NCI-H1092 (cell line): ENCODE measurements around the gene C16orf95.
"Not testable (repeated sequence)": the region's sequence is repeated elsewhere in the genome, so short reads cannot be mapped to it uniquely, and the experiment has no call there.

Source experiments
- DNase-seq: peaks from one replicate; lab custom pipeline; 2025; lab: John Stamatoyannopoulos, UW

The C16orf95 gene

DNA sequence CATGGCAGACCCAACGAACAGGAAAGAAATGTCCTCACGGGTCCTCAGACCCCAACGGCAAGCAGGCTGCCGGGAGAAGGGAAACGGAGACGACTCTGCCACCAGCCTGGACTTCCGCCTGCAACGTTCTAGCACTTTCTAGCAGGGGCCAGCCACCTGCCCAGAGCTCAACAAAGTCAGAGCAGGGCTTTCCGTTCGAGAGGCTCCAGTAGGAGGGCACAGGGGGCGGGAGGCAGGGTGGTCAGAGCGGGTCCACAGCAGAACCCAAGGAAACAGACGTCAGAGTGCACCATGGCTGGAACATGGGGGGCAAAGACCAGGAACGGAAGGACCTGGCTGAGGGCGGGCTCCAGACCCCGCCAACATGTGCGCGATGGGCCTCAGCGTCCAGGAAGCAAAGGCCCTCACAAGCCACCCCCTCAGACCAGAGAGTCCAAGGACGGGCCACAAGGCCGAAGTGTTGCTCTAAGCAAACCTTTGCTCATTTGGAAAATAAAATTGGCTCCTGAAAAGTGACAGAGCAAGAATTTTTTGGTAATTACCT lies 29.4 kb upstream of the C16orf95 start:
- no peak for DNase-seq

DNA sequence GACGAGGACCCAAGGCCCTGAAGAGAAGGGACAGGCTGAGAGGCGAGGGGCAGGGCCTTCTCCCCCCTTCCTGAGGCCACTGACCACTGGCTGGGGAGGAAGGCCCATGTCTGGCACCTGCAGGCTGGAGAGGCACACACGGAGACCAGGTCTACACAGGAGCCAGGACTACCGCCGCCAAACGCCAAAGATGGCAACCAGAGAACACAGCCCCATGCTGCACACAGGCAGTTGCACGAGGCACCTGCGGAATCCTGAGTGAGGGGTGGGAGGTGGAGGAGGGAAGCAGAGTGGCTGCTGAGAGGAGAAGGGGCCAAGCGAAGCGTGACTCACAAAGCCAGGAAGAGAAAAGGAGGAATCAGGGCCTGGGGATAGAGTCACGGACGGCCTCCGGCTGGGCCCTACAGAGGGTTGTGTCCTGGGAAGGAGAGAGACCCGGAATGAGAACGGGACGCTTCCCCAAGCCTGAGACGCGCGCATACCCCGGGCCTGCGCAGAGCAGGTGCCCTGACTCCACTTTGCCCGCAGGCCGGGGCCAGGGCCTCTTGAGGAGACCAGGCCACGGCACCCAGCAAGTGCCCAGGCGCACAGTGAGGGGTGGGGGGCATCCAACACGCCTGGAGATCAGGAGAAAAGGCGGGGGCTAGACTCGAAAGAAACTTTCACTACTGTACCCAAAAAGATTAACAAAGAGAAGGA lies 28.7 kb upstream of the C16orf95 start:
- no peak for DNase-seq

DNA sequence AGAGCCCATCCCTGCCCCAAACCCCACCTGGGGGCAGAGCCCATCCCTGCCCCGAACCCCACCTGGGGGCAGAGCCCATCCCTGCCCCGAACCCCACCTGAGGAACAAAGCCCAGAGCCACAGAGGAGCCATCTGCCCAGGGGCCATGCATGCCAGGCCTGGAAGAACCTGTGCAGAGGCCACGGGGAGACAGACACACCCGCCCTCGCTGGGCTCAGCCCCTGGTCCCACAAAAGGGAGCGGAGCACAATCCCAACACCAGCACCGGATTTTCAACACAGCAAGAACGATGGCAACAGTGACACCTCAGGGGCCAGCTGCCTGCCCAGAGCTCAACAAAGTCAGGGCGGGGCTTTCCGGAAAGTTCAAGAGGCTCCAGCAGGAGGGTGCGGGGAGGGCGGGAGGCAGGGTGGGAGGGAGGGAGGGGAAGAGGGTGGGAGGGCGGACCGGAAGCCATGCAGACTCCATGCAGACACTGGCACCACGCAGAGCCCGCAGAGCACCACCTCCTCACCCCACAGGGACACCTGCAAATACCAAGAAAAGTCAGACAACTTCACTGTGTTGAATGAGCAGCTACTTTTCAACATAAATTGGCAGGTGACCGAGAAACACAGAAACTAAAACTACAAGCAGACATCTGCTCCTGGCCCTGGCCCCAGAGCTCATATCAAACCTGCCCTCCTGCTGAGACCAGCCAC lies 27.9 kb upstream of the C16orf95 start:
- DNase-seq = no peak

DNA sequence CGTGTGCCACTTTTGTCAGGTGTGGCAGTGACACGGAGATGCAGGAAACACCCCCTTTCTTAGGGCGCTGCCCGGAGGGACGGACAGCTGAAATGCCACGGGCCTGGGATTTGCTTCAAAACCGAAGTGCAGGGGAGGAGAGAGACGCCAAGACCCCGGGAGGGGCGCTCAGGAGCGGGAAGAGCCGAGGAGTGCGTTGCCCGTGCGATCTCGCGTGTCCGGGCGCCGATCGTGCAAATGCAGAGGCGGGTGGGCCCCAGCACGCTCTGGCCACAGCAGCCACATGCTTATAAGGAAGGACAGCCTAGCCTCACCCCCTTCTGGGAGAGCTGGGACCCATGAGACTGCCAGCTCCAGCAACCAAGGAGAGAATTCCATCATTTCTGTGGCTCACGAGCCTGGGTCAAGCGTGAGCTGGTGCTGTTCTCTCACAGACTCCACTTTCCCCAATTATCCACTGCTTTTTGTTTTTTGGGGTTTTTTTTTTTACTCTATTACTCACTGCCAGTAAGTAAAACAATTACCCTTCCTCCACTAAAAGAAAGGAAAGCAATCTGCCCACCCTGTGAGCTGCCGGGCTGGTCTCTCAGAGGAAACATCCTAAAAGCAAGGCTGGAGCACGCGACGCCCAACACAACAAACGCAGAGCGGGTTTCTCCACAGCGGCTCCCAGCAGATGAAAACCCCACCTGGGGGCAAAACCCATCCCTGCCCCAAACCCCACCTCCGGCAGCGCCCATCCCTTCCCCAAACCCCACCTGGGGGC lies 27.2 kb upstream of the C16orf95 start:
- no peak for DNase-seq

DNA sequence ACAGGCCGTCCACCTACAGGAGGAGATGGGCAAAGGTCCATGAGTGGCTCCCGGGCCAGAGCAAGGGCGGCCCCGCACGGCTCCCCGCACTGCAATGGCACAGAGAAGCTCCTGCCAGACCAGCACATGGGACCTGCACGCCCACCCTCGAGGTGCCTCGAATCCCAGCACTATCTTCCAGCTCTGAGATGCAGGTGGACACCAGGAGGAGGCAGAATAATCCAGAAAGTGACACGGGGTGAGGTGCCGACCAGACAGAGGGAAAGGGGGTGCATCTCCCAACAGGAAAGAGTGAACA lies 26.5 kb upstream of the C16orf95 start:
- DNase-seq = no peak

DNA sequence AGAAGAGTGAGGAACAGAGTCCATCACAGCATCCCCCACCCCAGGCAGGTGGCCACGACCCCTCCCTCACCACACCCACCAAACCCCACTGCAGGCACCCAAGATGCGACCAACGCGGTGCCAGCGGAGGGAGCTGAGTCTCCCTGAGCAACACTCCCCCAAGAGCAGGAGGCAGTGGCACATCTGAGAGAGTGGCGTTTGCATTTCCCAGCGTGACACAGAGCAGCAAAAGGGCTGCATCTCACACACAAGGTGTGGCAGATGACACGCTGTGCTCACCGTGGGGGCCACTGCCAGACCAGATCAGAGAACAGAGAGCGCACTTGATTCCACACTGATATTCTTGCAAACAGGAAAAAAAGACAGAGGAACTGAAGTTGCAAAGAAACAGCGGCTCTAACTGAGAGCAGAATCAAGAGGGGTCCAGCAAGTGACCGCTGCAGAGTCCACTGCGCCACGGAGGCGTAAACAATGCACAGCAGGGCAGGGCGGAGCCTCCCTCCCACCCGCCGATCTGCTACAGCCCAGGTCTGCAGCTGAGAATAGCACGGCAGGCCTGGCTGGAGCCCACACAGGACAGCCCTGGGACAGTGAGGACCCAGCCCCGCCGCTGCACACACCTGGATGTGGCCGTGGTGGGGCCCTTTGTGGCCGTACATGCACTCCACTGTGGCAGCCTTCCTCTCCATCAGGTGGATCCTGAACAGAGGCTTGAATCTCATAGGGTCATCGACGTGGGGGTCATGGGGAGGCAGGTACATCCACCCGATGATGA lies 26.0 kb upstream of the C16orf95 start:
- no peak for DNase-seq

GRCh38 chr16:87342504-87342903 lies 25.3 kb upstream of the C16orf95 start:
- DNase-seq = no peak

DNA sequence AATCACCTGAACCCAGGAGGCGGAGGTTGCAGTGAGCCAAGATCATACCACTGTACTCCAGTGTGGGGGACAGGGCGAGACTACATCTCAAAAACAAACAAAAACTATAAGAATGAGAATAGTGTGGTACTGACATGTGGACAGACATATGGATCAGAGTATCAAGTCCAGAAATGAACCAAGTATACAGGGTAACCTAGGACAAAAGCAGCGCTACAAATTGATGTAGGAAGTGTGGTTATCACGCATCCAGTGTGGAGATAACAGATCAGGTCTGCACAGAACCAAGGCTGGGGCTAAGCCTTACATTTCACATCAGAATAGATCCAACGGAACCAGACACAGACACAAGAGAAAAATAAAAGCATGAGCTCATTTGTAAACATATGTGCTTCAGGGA lies 23.0 kb upstream of the C16orf95 start:
- no peak for DNase-seq

- not testable (repeated sequence) for DNase-seq
These were observed 22.5 kb upstream of the C16orf95 start for GRCh38 chr16:87339724-87340105.

GRCh38 chr16:87339086-87339723 lies 22.0 kb upstream of the C16orf95 start:
- DNase-seq = no peak

GRCh38 chr16:87338155-87338765 lies 21.1 kb upstream of the C16orf95 start:
- no peak for DNase-seq

- no peak for DNase-seq
These were observed 20.1 kb upstream of the C16orf95 start for GRCh38 chr16:87337262-87337771.

GRCh38 chr16:87336434-87337240 lies 19.4 kb upstream of the C16orf95 start:
- DNase-seq = no peak

DNA sequence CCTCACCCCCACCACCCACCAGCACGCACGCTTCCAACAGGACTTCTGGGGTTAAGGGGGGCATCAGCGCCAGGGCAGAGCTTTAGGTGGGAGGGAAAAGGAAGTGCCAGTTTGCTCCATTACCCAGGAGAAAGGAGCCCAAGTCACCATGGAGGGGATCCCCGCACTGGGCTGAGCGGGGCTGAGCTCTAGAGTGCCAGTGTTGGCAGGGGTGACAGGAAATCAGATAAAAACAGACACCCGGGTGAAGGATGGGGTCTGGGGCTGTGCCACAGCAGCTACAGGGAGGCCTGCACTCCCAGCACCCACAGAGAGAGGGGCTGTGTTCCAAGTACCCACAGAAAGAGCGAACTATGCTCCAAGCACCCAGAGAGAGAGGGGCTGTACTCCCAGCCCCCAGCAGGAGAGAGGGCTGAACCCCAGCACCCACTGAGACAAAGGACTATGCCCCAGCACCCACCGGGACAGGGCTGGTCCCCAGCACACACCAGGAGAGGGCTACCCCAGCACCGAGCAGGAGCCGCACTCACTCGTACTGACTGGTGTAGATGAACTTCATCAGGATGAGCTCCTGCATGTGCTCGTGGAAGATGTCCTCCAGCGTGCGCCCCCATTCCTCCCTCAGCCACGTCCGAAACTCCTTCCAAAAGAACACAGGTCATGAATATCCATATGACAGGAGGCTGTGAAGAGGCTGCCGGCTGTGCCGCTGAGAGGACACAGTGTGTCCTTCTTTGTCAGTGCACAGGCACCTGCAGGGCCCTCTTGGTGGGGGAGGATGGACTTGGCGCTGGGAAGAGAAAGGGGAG lies 18.6 kb upstream of the C16orf95 start:
- no peak for DNase-seq

- DNase-seq = no peak
These were observed 17.7 kb upstream of the C16orf95 start for GRCh38 chr16:87334651-87335624.

DNA sequence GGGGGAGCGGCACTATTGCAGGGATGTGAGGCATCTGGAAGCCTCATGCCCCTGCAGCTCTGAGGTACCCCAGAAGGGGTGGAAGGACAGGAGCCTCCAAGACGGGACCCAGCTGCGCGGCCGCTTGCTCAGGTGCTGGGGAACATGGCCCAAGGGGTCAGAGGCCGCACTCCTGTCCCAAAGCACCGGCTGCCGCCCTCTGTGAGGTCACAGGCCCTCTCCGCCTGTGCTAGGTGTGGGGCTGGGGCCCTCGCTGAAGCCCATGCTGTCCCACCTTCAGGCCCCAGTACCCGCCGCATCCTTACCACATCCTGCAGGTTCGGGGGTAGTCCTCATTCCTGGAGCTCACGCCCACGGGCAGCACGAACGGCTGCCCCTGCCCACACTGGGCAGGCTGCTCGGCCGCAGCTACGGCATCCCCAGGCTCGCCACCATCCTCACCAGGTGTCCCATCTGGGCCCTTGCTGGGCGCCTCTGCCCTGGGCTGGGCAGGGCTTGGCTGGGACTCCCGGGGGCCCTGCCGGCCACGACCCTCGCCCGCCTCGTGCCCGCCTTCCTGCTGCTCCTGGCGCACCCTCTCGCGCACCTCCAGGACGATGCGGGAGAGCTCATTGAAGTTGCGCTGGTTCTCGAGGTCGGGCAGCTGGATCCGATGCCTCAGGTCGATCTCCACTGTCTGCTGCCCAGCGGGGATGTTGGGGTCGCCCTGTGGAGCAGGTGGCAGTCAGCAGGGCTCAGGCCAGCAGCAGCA lies 16.6 kb upstream of the C16orf95 start:
- no peak for DNase-seq

- DNase-seq = no peak
These were observed 15.9 kb upstream of the C16orf95 start for GRCh38 chr16:87333101-87333500.
